WTC11 (cell line): ENCODE data around the gene DNASE1L2.

Experiments used
- KAT7 ChIP-seq: sonication (generic); formaldehyde crosslinking; IDR thresholded peaks from 2 replicates; pipeline ENCODE4 v1.8.1; 2023; ENCODE audit warnings: missing genetic modification reagents, mild to moderate bottlenecking, borderline replicate concordance
- MXD4 ChIP-seq: fragments of 250-450 bp; sonication (Bioruptor Pico); IDR thresholded peaks from 2 replicates; pipeline ENCODE4 v1.8.0; 2021; ENCODE audit warnings: mild to moderate bottlenecking, moderate library complexity, borderline replicate concordance
- NR2C2 ChIP-seq: sonication (generic); formaldehyde crosslinking; IDR thresholded peaks from 2 replicates; pipeline ENCODE4 v1.8.0; 2022; ENCODE audit warnings: mild to moderate bottlenecking, missing genetic modification reagents
- TEAD1 ChIP-seq: sonication (generic); formaldehyde crosslinking; IDR thresholded peaks from 2 replicates; pipeline ENCODE4 v1.8.0; 2022; ENCODE audit warnings: mild to moderate bottlenecking, missing genetic modification reagents
- TP53 ChIP-seq: sonication (generic); formaldehyde crosslinking; IDR thresholded peaks from 2 replicates; pipeline ENCODE4 v1.8.1; 2023; ENCODE audit warnings: mild to moderate bottlenecking, missing genetic modification reagents
- TF ChIP-seq, protein P1 (sequence below): fragments of 200-600 bp; IDR thresholded peaks from 2 replicates; pipeline ENCODE4 v1.8.0; 2022; ENCODE audit warnings: antibody characterized with exemption
- TF ChIP-seq, protein P2 (sequence below): sonication (generic); formaldehyde crosslinking; IDR thresholded peaks from 2 replicates; pipeline ENCODE4 v1.8.0; 2023; ENCODE audit warnings: missing genetic modification reagents, mild to moderate bottlenecking, borderline replicate concordance

DNA sequence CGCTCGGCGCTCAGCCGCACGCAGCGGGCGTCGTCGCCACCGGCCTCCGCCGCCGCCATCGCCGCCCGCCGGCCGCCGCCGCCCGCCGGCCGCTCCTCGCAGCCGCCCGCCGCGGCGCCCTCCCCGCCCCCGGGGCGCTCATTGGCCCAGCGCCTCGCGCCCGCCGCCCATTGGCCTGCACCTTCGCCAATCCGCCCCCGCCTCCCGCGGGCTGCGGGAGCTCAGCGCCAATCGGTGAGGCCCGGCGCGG lies 21.6 kb upstream of the DNASE1L2 start, which contains the start of gene PGP:
- TF ChIP-seq, protein P1, sequence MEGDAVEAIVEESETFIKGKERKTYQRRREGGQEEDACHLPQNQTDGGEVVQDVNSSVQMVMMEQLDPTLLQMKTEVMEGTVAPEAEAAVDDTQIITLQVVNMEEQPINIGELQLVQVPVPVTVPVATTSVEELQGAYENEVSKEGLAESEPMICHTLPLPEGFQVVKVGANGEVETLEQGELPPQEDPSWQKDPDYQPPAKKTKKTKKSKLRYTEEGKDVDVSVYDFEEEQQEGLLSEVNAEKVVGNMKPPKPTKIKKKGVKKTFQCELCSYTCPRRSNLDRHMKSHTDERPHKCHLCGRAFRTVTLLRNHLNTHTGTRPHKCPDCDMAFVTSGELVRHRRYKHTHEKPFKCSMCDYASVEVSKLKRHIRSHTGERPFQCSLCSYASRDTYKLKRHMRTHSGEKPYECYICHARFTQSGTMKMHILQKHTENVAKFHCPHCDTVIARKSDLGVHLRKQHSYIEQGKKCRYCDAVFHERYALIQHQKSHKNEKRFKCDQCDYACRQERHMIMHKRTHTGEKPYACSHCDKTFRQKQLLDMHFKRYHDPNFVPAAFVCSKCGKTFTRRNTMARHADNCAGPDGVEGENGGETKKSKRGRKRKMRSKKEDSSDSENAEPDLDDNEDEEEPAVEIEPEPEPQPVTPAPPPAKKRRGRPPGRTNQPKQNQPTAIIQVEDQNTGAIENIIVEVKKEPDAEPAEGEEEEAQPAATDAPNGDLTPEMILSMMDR: no peak
- TF ChIP-seq, protein P2, sequence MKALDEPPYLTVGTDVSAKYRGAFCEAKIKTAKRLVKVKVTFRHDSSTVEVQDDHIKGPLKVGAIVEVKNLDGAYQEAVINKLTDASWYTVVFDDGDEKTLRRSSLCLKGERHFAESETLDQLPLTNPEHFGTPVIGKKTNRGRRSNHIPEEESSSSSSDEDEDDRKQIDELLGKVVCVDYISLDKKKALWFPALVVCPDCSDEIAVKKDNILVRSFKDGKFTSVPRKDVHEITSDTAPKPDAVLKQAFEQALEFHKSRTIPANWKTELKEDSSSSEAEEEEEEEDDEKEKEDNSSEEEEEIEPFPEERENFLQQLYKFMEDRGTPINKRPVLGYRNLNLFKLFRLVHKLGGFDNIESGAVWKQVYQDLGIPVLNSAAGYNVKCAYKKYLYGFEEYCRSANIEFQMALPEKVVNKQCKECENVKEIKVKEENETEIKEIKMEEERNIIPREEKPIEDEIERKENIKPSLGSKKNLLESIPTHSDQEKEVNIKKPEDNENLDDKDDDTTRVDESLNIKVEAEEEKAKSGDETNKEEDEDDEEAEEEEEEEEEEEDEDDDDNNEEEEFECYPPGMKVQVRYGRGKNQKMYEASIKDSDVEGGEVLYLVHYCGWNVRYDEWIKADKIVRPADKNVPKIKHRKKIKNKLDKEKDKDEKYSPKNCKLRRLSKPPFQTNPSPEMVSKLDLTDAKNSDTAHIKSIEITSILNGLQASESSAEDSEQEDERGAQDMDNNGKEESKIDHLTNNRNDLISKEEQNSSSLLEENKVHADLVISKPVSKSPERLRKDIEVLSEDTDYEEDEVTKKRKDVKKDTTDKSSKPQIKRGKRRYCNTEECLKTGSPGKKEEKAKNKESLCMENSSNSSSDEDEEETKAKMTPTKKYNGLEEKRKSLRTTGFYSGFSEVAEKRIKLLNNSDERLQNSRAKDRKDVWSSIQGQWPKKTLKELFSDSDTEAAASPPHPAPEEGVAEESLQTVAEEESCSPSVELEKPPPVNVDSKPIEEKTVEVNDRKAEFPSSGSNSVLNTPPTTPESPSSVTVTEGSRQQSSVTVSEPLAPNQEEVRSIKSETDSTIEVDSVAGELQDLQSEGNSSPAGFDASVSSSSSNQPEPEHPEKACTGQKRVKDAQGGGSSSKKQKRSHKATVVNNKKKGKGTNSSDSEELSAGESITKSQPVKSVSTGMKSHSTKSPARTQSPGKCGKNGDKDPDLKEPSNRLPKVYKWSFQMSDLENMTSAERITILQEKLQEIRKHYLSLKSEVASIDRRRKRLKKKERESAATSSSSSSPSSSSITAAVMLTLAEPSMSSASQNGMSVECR (CRISPR knock-in tag): no peak
- TF ChIP-seq MXD4 (CRISPR knock-in tag) (no peak; the same call in 1 of the 2 replicates), KAT7 (no peak), NR2C2 (CRISPR knock-in tag) (no peak), TEAD1 (no peak), TP53 (no peak)
